Bronchial epithelial cell (primary cell): ENCODE data around the gene MOCS2. TPM values are rescaled to one million over a fixed set of nuclear protein-coding genes. Genes with fewer than 3 reads are reported as not detected.
A peak's percentile ranks its signal among the peaks of the same experiment; 100 is the strongest.

Experiments used
- DNase-seq: peaks from one replicate; pipeline ENCODE4 v3.0.0-alpha.2; 2010; ENCODE audit warnings: low read depth
- FAIRE-seq: peaks from 2 replicates; lab custom pipeline; 2011; peaks lifted over from hg19 to GRCh38; lab: Jason Lieb, UNC
- H3K27me3 ChIP-seq: 2 replicates; pipeline ENCODE4 v1.5.1; 2011; ENCODE audit warnings: low read length; ENCODE audit not compliant: control insufficient read depth, insufficient read depth
- H3K36me3 ChIP-seq: 2 replicates; pipeline ENCODE4 v1.5.1; 2011; ENCODE audit warnings: low read length; ENCODE audit not compliant: control insufficient read depth, insufficient read depth
- H3K4me3 ChIP-seq: 2 replicates; pipeline ENCODE4 v1.5.1; 2011; ENCODE audit warnings: mild to moderate bottlenecking, low read depth, low read length, control low read depth
- CTCF ChIP-seq: IDR thresholded peaks from 2 replicates; pipeline ENCODE4 v1.5.1; 2011; ENCODE audit warnings: mild to moderate bottlenecking, moderate library complexity, low read length, control low read depth, inconsistent platforms; ENCODE audit not compliant: insufficient read depth, severe bottlenecking
- total RNA-seq: library from RNA; depleted of rRNA; stranded (reverse); fragments of >200 nt; gene quantifications from 2 replicates; pipeline ENCODE4 v1.2.1, GENCODE V29; 2014

MOCS2 gene
- total RNA-seq, 1 donor from 2014 or later = 15.8 TPM

GRCh38 chr5:53073348-53073747 is 36.2 kb downstream of the MOCS2 start:
- Histone ChIP-seq H3K27me3 (no peaks in the 10 kb centered on the region), H3K36me3 (peaks cover 20% of the 10 kb centered on the region), H3K4me3 (no peak overlapping the region)
- FAIRE-seq (no peak), DNase-seq (no peak)
- no peak for TF ChIP-seq CTCF

DNA sequence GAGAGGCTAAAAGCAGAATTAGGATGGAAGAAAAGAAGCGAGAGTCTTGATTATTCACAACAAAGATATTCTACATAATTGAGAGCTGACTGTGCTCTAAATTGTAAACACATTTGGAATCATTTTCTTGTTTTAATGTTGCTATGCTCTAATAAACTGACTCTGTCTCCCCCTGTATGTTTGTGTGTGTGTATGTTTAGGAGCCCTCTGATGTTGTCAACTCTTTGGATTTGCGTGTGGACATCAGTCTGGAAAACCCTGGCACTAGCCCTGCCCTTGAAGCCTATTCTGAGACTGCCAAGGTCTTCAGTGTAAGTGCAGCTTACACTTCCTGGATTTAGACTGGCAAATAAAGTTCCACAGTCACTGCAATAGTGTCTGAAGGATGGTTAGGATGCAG is 37.8 kb downstream of the MOCS2 start:
- no peak for FAIRE-seq

DNA sequence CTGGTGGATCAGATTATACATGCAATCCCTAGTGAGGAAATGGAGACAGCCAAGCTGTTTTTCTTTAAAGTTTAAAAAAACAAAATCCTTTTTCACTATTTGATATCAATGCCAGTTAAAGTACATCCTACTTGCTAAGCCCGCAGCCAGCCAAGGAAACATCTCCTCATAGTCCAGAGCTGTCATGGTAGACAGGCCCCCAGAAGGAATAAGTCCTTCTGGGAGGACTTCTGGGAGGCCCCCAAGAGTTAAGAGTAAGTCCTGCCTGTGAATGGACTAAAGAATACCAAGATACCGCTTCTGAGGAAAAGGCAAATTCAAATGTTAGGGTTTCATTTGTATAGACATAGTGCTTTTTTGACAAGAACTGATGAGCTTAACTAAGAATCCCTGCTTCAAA is 38.3 kb downstream of the MOCS2 start:
- no peak overlapping the region for H3K4me3 ChIP-seq
- FAIRE-seq (no peak), DNase-seq (no peak)
- no peak for TF ChIP-seq CTCF
- no peaks in the 10 kb centered on the region for H3K27me3 ChIP-seq
- H3K36me3 ChIP-seq = peaks cover 20% of the 10 kb centered on the region

More for the DNA sequence above, 37.8 kb downstream of the MOCS2 start:
- DNase-seq = no peak
- H3K4me3 ChIP-seq = no peak overlapping the region
- no peaks in the 10 kb centered on the region for H3K27me3 ChIP-seq
- no peak for TF ChIP-seq CTCF
- peaks cover 20% of the 10 kb centered on the region for H3K36me3 ChIP-seq

GRCh38 chr5:53069626-53070025 is 39.9 kb downstream of the MOCS2 start:
- H3K4me3 ChIP-seq = no peak overlapping the region
- DNase-seq = peak; percentile 85
- H3K36me3 ChIP-seq = peaks cover 13% of the 10 kb centered on the region
- no peak for FAIRE-seq
- TF ChIP-seq CTCF = no peak
- H3K27me3 ChIP-seq = no peaks in the 10 kb centered on the region

- FAIRE-seq (no peak), DNase-seq (no peak)
- TF ChIP-seq CTCF = no peak
- no peaks in the 10 kb centered on the region for H3K27me3 ChIP-seq
- H3K36me3 ChIP-seq = peaks cover 8% of the 10 kb centered on the region
- no peak overlapping the region for H3K4me3 ChIP-seq
These were observed 41.2 kb downstream of the MOCS2 start for GRCh38 chr5:53068291-53068836.

- no peak for TF ChIP-seq CTCF
- no peak for FAIRE-seq
- Histone ChIP-seq H3K27me3 (no peaks in the 10 kb centered on the region), H3K4me3 (no peak overlapping the region), H3K36me3 (peaks cover 6% of the 10 kb centered on the region)
- DNase-seq = peak; percentile 30
These were observed 41.9 kb downstream of the MOCS2 start for GRCh38 chr5:53067641-53068040.
